Measurements from ENCODE around the gene ANO10.
"Not testable (repeated sequence)": the region's sequence is repeated elsewhere in the genome, so short reads cannot be mapped to it uniquely, and the experiment has no call there.

Gene ANO10

GRCh38 chr3:43497905-43498365 lies 123.9 kb downstream of the ANO10 start:
- no peak for TF ChIP-seq POLR2A (IDR thresholded peaks at IDR 0.05; ENCODE audit: low read depth, low read length)
- TF ChIP-seq TAF1 (IDR thresholded peaks at IDR 0.05; ENCODE audit: borderline replicate concordance, low read depth, low read length) = no peak
- TF ChIP-seq POLR2AphosphoS5 (IDR thresholded peaks at IDR 0.05; ENCODE audit: low read depth, low read length) = no peak
- FAIRE-seq = no peak
- DNase-seq (ENCODE audit: insufficient read length) = no peak

- no peak for FAIRE-seq
- no peak for DNase-seq (ENCODE audit: insufficient read length)
- no peak for TF ChIP-seq POLR2A (IDR thresholded peaks at IDR 0.05; ENCODE audit: low read depth, low read length)
- TF ChIP-seq POLR2AphosphoS5 (IDR thresholded peaks at IDR 0.05; ENCODE audit: low read depth, low read length) = no peak
- no peak for TF ChIP-seq TAF1 (IDR thresholded peaks at IDR 0.05; ENCODE audit: borderline replicate concordance, low read depth, low read length)
Measured at GRCh38 chr3:43497422-43497821, 124.4 kb downstream of the ANO10 start.

DNA sequence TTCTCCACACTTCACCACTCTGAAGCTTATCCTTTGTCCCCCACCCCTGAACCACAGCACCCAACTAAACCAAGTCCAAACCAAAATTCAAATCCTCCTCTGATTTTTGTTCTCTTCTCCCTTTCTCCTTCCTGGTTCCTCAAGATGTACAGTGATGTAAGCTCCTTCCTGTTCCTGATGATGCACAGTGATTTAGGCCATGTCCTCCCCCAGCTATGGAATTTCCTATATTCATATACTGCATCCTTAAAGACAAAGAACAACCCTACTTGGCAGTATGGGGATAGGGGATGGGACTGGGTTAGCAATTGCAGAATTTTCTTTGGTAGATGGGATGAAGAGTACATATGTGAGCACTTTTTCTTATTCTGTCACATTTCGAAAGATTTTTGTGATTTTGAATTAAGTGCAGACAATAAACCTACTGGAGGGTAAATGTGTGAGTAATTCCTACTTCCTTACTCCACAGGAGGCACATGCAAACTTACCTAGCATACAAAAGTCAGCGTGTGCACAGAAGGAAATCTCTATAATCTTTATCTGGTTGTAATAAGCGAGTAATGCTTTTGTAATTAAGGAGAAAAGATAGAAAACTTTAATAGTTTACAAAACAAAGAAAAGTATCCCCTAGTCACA lies 125.0 kb downstream of the ANO10 start:
- FAIRE-seq (no peak), DNase-seq (ENCODE audit: insufficient read length) (no peak)
- no peak for TF ChIP-seq POLR2AphosphoS5 (IDR thresholded peaks at IDR 0.05; ENCODE audit: low read depth, low read length)
- no peak for TF ChIP-seq TAF1 (IDR thresholded peaks at IDR 0.05; ENCODE audit: borderline replicate concordance, low read depth, low read length)
- no peak for TF ChIP-seq POLR2A (IDR thresholded peaks at IDR 0.05; ENCODE audit: low read depth, low read length)

DNA sequence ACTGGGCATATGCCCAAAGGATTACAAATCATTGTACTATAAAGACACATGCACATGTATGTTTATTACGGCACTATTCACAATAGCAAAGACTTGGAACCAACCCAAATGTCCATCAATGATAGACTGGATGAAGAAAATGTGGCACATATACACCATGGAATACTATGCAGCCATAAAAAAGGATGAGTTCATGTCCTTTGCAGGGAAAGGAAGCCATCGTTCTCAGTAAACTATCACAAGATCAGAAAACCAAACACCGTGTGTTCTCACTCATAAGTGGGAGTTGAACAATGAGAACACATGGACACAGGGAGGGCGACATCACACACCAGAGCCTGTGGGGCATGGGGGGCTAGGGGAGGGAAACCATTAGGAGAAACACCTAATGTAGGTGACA lies 128.9 kb downstream of the ANO10 start:
- not testable (repeated sequence) for FAIRE-seq

DNA sequence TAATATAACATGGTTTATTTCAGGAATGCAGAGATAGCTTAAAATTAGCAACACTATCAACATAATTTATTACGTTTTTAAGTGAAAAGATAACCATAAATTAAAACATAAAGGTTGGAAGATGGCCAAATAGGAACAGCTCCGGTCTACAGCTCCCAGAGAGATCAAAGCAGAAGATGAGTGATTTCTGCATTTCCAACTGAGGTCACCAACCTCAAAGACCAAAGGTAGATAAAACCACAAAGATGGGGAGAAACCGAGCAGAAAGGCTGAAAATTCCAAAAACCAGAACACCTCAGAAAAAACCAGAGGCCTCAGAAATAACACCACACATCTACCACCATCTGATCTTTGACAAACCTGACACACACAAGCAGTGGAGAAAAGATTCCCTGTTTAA lies 130.0 kb downstream of the ANO10 start:
- not testable (repeated sequence) for DNase-seq (ENCODE audit: insufficient read length); FAIRE-seq

More for the DNA sequence above, 128.9 kb downstream of the ANO10 start:
- DNase-seq (ENCODE audit: insufficient read length) = not testable (repeated sequence)

- FAIRE-seq (no peak), DNase-seq (ENCODE audit: insufficient read length) (no peak)
- TF ChIP-seq TAF1 (IDR thresholded peaks at IDR 0.05; ENCODE audit: borderline replicate concordance, low read depth, low read length) (no peak), POLR2A (IDR thresholded peaks at IDR 0.05; ENCODE audit: low read depth, low read length) (no peak), POLR2AphosphoS5 (IDR thresholded peaks at IDR 0.05; ENCODE audit: low read depth, low read length) (no peak)
Measured at GRCh38 chr3:43490640-43491185, 131.1 kb downstream of the ANO10 start.

DNA sequence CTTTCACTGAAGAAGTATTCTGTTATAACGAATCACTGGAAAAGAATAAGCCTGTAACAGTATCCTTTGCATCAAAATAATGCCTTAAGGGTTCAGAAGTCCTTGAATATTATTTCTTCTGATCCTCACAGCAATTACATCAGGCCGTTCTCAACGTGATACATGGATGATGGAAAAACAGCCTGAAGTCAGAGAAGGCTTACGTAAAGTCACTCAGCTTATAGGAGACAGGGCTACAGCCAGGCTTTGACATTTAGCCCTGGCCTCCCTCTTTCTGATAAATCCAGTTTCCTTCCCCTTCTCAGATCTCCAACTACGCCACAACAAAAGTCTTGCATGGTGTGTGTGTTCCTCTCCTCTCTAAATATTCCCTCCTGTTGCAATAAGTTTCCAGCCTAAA lies 131.9 kb downstream of the ANO10 start:
- FAIRE-seq (no peak), DNase-seq (ENCODE audit: insufficient read length) (no peak)
- no peak for TF ChIP-seq TAF1 (IDR thresholded peaks at IDR 0.05; ENCODE audit: borderline replicate concordance, low read depth, low read length)
- no peak for TF ChIP-seq POLR2A (IDR thresholded peaks at IDR 0.05; ENCODE audit: low read depth, low read length)
- no peak for TF ChIP-seq POLR2AphosphoS5 (IDR thresholded peaks at IDR 0.05; ENCODE audit: low read depth, low read length)

DNA sequence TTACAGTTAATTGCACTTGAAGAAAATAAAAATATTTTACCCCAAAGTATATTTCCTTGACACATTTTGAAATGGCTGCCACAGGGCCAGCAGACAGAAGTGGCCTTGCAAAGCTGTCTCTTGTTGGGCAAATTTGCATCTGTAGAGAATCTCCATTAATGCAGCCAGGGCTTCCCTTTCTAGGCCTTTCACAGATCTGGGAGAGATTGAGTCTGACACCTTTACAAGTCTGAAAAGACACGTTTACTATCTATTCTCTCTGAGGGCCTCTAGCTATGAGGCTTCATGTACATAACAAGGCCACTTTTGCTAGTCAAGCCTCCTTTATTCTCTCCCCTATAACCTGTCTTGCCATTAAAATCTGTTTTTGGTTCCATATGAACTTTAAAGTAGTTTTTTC lies 135.9 kb downstream of the ANO10 start:
- TF ChIP-seq TAF1 (IDR thresholded peaks at IDR 0.05; ENCODE audit: borderline replicate concordance, low read depth, low read length) (no peak), POLR2AphosphoS5 (IDR thresholded peaks at IDR 0.05; ENCODE audit: low read depth, low read length) (no peak), POLR2A (IDR thresholded peaks at IDR 0.05; ENCODE audit: low read depth, low read length) (no peak)
- DNase-seq (ENCODE audit: insufficient read length) = no peak
- FAIRE-seq = no peak

GRCh38 chr3:43484926-43485488 lies 136.8 kb downstream of the ANO10 start:
- no peak for TF ChIP-seq POLR2AphosphoS5 (IDR thresholded peaks at IDR 0.05; ENCODE audit: low read depth, low read length)
- no peak for TF ChIP-seq POLR2A (IDR thresholded peaks at IDR 0.05; ENCODE audit: low read depth, low read length)
- TF ChIP-seq TAF1 (IDR thresholded peaks at IDR 0.05; ENCODE audit: borderline replicate concordance, low read depth, low read length) = no peak
- DNase-seq (ENCODE audit: insufficient read length) (no peak), FAIRE-seq (no peak)

GRCh38 chr3:43481375-43481774 lies 140.4 kb downstream of the ANO10 start:
- DNase-seq (ENCODE audit: insufficient read length) (no peak), FAIRE-seq (no peak)
- TF ChIP-seq POLR2A (IDR thresholded peaks at IDR 0.05; ENCODE audit: low read depth, low read length) = no peak
- TF ChIP-seq TAF1 (IDR thresholded peaks at IDR 0.05; ENCODE audit: borderline replicate concordance, low read depth, low read length) = no peak
- TF ChIP-seq POLR2AphosphoS5 (IDR thresholded peaks at IDR 0.05; ENCODE audit: low read depth, low read length) = no peak

GRCh38 chr3:43478839-43479238 lies 143.0 kb downstream of the ANO10 start:
- DNase-seq (ENCODE audit: insufficient read length); FAIRE-seq: not testable (repeated sequence)

GRCh38 chr3:43478118-43478785 lies 143.6 kb downstream of the ANO10 start:
- FAIRE-seq (no peak), DNase-seq (ENCODE audit: insufficient read length) (no peak)
- TF ChIP-seq TAF1 (IDR thresholded peaks at IDR 0.05; ENCODE audit: borderline replicate concordance, low read depth, low read length) (no peak), POLR2AphosphoS5 (IDR thresholded peaks at IDR 0.05; ENCODE audit: low read depth, low read length) (no peak), POLR2A (IDR thresholded peaks at IDR 0.05; ENCODE audit: low read depth, low read length) (no peak)
